ENCODE data around the gene ASTL.

ASTL gene

DNA sequence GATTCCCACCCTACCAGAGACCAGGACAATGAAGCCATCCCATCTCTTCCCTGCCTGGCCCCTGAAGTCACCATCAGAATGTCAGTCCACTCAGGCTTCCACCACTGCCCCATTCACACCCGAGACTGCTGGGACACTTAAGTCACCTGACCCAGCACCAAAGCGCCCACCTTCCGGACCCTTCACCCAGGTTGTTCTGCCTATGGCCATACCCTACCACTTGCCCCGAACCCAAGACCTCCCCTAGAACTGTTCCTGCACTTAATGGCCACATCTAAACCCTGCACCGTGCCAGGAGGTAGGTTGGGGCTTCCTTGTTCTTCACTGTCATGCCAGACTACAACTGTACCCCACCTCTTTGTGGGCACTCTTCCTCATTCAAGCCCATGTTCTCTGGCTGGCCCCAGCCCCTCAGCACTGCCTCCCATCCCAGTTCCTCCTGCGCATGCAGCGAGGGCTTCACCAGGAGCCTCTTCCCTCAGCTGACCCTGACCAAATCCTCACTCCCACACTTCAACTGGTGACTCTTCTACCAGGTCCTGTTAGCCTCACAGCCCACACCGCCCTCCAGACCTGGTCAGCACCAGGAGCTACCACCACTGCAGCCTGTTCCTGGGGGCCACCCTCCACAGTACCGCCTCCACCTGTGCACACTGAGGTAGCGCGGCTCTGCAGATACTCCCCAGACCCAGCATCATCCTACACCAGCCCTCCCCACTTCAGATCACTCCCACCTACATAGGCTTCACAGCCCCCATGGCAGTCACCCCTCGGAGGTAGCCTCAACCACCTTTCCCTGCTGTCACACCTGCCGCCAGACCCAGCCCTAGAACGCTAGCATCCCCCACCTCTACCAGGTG, 13.7 kb downstream of the ASTL start:
- FAIRE-seq = no peak

DNA sequence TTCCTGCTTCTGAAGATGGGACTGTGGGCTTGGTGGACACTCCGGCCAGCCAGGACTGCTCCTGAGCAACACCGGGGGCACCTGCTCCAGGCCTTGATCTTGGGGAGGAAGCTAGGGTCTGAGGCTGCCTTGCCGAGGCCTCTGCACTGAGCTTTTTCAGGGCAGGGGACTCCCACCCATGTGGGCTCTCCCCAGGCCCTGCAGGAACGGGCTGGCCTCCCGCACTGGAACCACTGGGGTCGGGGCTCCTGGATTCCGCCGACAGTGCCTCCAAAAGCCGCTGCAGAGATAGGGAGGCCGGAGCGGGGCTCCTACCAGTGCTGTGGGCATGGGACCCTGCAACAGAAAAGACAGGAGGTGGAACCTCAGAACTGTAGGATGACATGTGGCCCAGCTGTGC, 14.4 kb downstream of the ASTL start:
- no peak for FAIRE-seq

DNA sequence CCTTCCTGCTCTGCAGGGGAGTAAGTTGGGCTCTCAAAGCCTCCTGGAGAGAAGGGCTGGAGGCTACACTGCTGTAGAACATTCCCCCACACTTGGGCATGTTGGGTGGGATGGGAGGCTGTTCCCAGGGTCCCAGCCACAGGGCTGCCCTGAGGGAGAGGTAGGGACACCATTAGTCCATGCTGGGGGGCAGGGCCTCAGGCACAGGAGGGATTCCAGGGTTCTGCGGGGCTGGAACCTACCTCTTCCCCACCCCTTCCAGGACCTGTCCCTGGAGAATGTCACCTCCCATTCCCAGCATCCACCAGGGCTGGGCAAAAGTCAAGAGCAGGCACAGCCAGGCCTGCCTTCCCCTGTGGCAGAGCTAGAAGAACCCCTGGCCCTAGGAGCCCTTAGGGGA, 15.0 kb downstream of the ASTL start:
- no peak for FAIRE-seq

DNA sequence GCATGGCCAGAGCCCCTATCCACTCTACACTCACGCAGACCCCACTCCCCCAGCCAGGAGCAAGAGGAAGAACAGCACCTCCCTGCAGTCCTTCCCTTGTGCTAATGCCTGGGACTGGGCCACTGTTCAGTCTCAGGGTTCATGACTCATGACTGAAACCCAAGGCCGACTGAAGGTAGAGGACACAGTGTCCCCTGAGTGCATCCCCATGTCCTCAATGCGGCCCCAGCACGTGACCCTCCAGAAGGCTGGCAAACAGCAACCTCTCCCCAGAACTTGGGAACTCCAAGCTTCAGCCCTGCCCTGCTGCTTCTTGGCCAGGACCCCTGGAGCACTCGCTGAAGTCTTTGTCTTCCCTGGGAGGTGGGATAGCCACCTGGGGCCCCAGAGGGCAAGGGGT, 15.9 kb downstream of the ASTL start:
- no peak for FAIRE-seq

DNA sequence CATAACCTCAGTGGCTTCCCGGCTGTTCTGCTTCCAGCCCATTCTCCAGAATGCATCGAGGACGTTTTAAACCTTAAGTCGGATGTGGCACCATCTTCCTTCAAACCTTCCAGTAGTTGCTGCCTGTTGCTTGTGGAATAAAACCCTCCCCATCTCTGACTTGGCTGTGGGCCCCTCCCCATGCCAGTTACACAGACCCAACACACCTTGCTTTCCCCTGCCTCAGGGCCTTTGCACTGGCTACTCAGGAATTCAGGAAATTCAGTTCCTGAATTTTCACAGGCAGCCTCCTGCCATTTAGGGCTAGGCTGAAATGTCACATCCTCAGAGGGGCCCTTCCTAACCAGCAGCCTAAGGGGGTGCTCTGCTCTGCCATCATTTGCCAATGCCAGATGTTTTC, 16.9 kb downstream of the ASTL start:
- no peak for FAIRE-seq

DNA sequence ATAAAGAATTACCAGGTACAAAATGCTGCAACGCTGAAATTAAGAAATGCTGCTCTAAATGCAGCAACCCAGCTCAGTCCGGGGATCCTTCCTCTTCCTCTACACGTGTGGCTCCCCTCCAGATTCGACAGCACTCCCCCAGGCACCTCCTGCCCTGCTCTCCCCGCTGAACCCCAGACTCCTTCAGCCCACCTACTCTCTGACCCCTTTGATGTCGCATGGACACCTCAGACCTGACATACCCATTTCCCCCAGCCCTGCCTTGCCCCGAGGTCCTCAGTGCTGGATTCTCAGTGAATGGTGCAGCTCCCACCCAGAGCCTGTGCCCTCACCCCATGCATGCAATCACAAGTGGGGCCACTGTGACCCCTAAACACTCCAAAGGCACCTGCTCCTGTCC, 17.3 kb downstream of the ASTL start:
- FAIRE-seq = no peak

DNA sequence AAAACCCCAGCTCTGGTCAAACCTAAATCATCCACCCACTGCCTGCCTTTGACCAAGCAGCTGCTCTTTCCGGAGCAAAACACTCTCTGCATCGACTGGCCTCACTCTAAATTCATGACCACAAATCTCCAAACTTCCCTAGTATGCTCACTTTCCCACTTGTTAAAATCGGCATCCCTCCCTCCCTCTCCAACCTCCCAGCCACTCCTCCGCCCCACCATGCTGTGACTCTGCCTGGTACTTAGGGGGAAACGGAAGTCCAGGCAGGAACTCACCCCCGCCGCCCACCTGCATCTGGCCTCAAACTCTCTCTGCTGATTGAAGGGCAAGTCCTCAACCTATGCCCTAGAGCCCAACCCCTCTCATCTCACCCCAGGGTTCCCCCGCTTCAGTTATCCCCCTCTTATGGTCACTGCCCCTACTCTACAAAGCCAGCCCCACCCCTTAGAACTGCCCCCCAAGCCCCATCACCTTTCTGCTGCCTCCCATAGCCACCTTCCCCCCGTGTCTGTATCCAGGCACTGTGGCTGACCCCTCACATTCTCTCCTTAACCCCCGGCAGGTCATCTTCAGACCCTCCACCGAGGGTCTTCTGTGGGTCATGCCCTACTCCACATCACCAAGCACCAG, 18.1 kb downstream of the ASTL start:
- no peak for FAIRE-seq

DNA sequence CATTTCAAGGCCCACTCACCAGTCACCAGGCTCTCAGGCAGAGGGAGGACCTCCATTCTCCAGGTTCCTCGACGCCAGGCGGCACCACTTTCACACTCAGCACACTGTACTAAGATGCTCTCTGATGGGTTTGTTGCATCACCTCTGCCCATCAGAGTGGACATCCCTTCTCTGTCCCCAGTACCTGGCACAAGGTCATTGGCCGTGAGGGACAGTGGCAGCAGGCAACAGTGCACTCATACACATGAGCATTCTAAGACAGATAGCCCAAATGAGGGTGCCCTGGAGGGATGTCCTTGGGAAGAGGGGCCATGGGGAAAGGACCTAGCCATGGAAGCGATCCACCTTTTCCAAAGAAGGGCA, 18.9 kb downstream of the ASTL start:
- FAIRE-seq = no peak

DNA sequence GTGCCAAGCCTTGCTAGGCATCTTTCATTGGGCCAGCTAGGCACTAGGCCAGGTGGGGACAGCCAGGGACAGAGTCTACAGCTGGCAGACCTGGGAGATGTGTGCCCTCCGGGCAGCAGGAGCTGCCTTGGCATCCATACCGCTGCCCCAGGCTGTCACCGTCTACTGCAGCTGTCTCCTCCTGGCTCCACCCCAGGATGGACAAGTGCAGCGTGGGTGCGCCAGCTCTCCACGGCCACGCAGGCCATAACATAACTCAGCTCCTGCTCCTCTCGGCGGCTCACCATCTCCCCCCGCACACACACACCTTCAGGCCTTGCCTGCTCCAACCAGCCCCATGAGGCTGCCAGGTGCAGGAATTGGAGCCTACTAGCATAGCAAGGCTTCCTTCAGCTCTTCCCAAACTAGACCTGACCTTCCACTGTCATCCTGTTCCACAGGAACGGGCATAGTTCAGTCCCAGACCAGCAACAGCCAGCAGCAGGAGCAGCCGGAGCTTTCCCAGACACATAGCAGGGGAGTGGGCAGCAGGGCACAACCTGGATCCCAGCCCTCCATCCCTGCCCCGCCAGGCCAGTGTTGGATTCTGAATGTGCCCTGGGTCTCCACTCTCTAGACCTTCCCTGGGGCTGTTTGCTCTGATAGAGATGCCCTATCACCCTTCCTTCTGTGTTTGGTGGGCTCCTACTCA, 19.5 kb downstream of the ASTL start:
- no peak for FAIRE-seq

DNA sequence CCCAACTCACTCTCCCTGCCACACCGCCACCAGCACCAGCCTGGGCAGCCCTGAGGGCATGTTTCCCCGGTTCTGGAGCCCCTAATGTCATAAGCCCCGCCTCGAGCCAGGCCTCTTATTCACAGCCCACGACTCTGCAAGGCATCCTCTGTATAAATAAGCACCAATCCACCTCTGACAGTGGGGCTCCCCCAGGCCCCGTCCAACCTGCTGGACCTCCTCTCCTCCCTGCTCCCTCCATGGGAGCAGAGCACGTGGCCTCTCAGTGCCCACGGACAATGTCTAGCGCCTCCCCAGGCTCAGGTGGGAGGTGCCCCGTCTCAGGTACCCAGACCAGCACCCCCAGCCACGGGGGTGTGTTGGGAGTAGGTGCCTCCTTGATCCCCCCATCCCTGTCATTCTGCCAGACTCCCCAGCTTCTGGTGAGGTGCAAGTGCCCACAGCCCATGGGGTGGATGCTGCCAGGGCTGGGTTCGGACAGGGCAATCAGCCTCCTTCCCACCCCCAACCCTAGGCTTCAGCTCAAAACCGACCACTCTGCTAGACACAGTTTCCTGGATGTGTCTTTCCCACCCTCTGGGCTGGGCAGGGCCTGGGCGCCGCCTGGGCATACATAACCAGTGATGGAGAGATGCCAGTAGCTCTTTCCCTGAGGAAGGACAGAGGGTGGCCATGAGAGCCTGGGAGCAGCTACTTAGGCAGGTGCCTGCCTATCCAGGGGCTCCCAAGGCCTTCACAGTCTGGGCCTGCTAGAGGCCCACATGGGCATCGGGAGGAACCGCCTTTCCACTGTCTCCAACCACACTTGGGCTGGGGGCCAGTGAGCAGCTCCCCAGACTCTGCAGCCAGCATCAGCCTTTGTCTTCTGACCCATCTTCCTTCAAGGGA, 20.4 kb downstream of the ASTL start:
- FAIRE-seq = no peak

DNA sequence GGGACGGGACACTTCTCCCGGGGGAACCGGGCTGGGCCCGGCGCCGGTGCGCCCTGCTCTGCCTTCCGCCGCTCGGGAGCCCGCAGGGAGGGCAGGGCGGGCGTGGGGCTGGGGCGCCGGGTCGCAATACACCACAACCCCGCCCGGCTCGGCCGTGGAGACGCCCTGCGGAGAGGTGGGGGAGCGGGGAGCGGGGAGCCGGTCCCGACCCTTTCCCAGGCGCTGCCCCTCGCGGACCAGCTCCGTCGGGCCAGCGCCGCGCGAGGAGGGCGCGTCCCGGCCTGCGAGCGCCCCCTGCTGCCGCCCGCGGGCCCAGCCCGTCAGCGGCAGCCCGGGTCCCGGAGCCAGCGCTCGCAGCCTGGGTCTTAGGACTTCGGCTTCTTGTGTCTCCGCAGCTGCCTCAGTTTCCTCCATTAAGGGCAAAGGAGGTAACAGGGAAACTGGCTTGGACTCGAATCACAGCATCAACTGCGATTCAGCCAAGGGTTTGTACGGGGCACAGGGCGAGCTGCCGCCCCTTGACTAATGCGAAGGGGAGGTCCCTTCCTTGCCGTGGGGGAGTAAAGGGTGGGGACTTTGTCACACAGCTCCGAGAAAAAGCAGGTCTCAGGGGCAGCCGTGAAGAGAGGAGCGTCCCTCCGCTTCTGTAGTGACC, 21.3 kb downstream of the ASTL start:
- no peak for FAIRE-seq

DNA sequence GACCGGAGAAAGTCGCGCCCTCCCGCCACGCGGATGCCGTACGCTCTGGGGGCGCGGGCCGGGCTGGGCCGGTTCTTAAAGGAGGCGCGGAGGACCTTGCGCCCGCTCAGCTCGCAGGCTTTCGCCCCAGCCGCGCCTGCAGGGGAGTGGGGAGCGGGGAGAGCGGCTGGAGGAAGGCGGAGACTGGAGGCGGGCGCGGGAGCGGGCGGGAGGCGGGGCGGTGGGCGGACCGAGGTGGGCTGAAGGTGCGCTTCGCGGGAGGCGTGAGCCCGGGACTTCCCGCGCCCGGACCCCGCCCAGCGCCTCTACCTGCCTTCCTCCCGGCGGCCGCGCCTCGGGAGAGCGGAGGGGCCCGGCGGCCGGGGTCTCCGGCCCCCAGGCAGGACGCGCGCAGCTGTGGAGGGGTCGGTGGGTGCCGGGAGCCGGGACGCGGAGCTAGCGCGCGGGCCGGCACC, 21.9 kb downstream of the ASTL start, which contains the start of gene ADRA2B:
Gene ADRA2B (minus strand): TSS at position 148 of the 455 bp plus-strand sequence. CDS start 422 bp downstream, outside the sequence.
- FAIRE-seq = no peak

DNA sequence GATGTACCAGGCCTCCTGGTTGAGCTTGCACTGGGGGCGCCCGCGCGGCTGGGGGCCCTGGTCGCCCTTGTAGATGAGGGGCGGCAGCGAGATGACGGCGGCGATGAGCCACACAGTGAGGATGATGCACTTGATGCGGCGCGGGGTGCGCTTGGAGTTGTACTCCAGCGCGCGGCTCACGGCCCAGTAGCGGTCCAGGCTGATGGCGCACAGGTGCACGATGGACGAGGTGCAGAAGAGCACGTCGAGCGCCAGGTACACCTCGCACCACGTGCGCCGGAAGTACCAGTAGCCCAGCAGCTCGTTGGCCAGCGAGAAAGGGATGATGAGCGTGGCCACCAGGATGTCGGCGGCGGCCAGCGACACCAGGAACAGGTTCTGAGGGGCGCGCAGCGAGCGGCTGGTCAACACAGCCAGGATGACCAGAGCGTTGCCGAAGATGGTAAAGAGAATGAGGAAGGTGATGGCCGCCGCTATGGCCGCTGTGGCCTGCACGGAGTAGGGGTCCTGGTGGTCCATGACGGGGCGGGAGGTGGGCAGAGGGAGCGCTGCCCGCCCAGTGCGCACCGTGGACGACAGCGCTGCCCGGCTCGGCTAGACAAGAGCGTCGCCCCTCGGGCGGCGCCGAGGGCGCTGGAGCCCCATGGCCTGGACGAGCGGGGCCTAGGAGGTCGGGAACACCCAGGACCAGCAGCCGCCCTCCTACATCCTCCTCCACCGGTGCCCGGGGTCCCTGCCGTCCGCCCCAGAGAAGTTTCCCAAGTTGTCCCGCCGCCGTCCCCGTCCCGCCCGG, 22.5 kb downstream of the ASTL start:
- no peak for FAIRE-seq

DNA sequence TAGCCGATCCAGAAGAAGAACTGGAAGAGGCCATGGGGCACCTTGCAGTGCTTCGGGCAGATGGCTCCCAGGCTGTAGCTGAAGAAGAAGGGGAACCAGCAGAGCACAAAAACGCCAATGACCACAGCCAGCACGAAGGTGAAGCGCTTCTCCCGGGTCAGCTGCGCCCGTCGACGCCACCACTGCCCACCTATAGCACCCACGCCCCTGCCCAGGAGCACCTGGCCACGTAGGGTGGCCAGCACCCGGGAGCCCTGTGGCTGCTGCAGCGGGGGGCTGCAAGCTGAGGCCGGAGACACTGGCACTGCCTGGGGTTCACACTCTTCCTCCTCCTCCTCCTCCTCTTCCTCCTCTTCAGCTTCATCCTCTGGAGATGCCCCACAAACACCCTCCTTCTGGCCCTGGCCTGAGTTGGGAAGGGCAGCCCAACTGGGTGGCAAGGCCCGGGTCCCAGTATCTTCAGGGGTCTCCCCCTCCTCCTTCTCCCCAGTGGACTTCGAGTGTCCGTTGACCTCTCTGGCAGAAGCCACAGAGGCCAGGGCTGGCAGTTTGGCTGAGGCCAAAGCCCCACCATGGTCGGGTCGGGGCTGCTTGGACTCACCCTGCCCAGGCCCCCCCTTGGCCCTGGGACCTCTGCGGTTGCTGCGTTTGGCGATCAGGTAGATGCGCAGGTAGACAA, 23.3 kb downstream of the ASTL start:
- no peak for FAIRE-seq

DNA sequence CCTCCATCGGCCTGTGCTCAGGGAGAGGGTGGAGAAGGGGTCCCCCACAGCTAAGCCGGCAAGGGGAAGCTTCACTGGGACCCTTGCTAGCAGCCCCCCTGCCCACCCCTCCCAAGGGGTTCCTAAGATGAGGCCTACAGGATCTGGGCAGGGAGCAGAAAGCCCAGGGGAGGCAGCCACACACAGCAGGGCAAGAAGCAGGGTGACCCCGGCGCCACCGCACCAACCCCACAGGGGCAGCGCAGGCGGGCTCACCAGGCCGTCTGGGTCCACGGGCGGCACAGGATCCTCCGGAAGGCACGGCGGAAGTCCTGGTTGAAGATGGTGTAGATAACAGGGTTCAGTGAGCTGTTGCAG, 23.8 kb downstream of the ASTL start:
- no peak for FAIRE-seq

DNA sequence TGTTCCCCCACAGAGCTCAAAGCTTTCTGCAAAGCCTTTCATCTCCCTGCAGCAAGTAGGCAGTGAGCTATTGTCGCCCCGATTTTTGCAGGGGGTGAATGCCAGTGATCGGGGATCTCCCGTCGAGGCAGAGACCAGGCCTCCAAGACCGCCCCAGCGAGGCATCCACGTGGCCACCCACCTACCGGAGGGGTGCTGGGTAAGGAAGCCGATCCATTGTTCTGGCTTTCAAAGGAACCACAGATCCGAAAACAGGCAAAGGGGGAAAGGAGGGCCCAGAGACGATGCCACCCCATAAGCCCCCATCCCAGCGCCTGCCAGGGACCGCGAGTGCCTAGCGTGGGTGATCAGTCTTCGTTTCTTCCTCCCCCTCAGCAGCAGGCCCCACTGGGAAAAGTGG, 24.4 kb downstream of the ASTL start:
- FAIRE-seq = no peak

DNA sequence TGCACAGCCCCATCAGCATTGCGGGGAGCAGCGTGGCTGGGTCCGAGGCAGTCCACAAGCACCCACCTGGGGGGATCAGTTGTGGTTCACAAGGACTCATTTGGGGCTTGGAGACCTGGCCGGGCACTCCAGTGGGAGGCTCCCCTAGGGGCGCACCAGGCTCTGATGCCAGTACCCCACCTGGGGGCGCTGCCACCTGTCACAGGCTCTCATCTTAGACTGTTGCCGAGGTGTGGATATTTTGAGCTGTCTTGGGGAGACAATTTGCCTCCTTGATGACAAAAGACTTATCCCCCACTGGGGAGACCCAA, 25.0 kb downstream of the ASTL start:
- no peak for FAIRE-seq

DNA sequence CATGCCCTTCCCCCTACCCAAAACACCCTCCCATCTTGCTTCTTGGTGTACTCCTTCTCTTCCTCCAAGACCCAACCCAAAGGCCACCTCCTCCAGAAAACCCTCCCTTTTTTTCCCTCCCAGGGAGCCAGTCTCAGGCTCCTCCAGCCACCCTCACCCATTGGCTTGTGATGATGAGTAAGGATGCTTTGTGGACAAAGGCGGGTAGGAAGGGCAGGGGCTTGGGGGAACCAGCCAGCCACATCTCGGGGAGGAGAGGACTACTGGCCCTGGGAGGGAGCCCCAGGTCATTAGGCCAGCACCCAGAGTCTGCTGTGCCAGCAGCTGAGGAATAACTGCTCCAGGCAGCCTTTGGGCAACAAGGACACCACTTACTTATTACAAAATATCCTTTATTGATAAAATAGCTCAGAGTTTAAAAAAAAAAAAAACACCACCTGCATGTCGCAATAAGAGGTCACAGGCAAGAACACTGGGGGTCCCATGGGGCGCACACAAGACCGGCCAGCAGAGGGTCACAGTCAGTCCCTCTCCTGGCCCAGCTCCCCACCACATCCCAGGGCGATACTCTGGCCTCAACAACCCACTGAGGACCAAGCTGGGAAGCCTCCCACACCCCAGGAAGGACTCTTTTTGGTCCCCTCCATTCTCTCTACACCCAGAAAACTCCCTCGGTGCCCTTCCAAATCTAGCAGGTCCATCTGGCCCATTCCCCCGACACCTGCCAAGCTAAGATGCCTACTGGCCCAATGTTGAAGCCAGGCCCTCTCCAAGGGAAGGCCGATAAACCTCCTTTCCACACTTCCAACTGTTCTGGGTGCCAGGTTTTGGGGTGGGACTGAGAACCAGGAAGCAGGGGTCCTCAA, 25.6 kb downstream of the ASTL start:
- FAIRE-seq = no peak

DNA sequence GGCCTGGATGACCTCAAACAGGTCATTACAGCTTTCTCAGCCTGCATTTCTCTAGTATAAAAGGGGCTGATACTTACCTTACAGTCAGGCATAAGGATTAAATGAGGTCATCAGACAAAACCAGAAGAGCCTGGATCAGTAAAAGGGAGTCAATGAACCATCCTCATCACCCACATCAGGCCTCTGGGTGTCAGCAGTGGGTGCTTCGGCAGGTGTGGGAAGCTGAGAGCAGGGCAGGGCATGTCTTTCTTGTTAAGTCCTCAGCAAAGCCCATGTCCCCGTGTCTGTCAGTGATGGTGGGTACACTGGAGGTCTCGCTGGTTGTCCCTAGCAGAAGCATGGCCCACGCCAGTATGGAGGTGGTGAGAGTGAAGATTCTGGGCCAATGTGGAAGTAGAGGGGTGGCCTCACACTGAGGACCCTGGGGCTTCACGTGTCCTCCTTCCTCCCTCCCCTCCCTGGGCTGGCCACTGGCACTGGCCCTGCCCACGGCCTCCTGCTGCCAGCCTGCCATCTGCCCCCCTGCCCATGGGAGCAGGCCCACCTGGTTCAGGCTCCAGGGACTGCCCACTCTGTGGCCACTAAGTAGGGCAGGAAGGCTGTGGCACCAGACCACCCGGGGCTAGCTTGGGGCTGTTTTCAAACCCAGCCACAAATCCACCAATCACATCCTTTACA, 26.3 kb downstream of the ASTL start:
- no peak for FAIRE-seq

Measured in colon (tissue), 2 donors.